ENCODE data around the gene COL18A1.

COL18A1 gene

GRCh38 chr21:45539796-45540600 is 135.0 kb downstream of the COL18A1 start:
- in situ Hi-C loops (cut with HindIII; ENCODE audit: low pct_ligation_motif_present, low sequenced_read_pairs), result no loop called here
- H3K4me3 ChIP-seq (ENCODE audit: low read depth, low read length), result no peak overlapping the region
- no peak for DNase-seq
- TF ChIP-seq CTCF (IDR thresholded peaks at IDR 0.05; ENCODE audit: low read depth, low read length, missing control alignments), result no peak
- no peaks in the 10 kb centered on the region for H3K36me3 ChIP-seq (replicated peaks)
- no peak overlapping the region for H3K27ac ChIP-seq
- H3K27me3 ChIP-seq (replicated peaks), result no peaks in the 10 kb centered on the region

DNA sequence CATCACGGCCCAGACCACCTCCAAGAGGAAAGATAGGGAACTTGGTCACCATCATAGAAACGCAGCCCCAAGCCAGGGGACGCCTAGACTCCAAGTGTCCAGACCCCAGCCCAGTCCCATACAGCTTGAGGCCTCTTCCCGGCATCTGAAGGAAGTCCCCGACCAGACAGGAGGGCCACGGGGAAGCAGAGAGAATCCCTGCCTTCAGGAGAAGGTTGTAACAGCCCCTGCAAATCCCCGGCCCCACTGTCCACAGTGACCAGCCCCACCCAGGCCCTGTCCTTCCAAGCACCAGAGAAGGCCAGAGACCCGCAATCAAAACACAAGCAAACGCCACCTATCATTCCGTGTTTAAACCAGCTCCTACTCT is 135.6 kb downstream of the COL18A1 start:
- Histone ChIP-seq H3K27ac (no peak overlapping the region), H3K36me3 (replicated peaks) (no peaks in the 10 kb centered on the region), H3K27me3 (replicated peaks) (no peaks in the 10 kb centered on the region), H3K4me3 (ENCODE audit: low read depth, low read length) (no peak overlapping the region)
- no peak for TF ChIP-seq CTCF (IDR thresholded peaks at IDR 0.05; ENCODE audit: low read depth, low read length, missing control alignments)
- no peak for DNase-seq
- in situ Hi-C loops (cut with HindIII; ENCODE audit: low pct_ligation_motif_present, low sequenced_read_pairs), result no loop called here

GRCh38 chr21:45541221-45542039 is 136.5 kb downstream of the COL18A1 start:
- peak overlapping the region; percentile 59 for H3K4me3 ChIP-seq (ENCODE audit: low read depth, low read length)
- H3K36me3 ChIP-seq (replicated peaks), result no peaks in the 10 kb centered on the region
- in situ Hi-C loops (cut with HindIII; ENCODE audit: low pct_ligation_motif_present, low sequenced_read_pairs), result no loop called here
- H3K27ac ChIP-seq, result no peak overlapping the region
- no peak for TF ChIP-seq CTCF (IDR thresholded peaks at IDR 0.05; ENCODE audit: low read depth, low read length, missing control alignments)
- no peak for DNase-seq
- H3K27me3 ChIP-seq (replicated peaks), result no peaks in the 10 kb centered on the region

DNA sequence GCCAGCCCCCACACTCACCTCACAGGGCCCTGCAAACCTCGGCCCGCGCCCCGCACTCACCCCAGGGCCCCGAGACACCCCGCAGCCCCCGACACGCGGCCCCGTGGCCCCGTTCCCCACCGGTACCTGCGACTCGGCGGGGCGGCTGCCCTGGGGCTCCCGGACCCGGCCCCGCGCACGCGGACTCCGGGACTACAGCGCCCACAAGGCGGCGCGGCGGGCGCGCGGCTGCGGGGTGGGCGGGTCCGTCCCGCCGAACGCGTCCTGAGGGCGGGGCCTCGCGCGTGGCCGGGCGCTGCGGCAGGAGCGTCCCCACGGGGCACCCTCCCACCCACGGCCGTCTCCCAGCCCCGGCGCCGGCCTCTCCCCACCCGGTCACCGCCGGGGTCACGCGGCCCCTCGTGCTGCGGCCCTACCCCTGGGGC is 137.3 kb downstream of the COL18A1 start, which contains the start of gene SLC19A1:
SLC19A1 (minus strand) TSS at position 199 of the 425 bp plus-strand sequence. CDS start 4,481 bp downstream, outside the sequence.
- no peaks in the 10 kb centered on the region for H3K36me3 ChIP-seq (replicated peaks)
- DNase-seq, result no peak
- H3K4me3 ChIP-seq (ENCODE audit: low read depth, low read length), result peak within 1 kb of the TSS; percentile 59
- H3K27me3 ChIP-seq (replicated peaks), result no peaks in the 10 kb centered on the region
- in situ Hi-C loops (cut with HindIII; ENCODE audit: low pct_ligation_motif_present, low sequenced_read_pairs), result no loop called here
- no peak within 1 kb of the TSS for H3K27ac ChIP-seq
- peak; percentile 23 for TF ChIP-seq CTCF (IDR thresholded peaks at IDR 0.05; ENCODE audit: low read depth, low read length, missing control alignments)

- no peaks in the 10 kb centered on the region for H3K36me3 ChIP-seq (replicated peaks)
- no peak for TF ChIP-seq CTCF (IDR thresholded peaks at IDR 0.05; ENCODE audit: low read depth, low read length, missing control alignments)
- H3K4me3 ChIP-seq (ENCODE audit: low read depth, low read length), result peak overlapping the region; percentile 37
- in situ Hi-C loops (cut with HindIII; ENCODE audit: low pct_ligation_motif_present, low sequenced_read_pairs), result no loop called here
- DNase-seq, result no peak
- no peaks in the 10 kb centered on the region for H3K27me3 ChIP-seq (replicated peaks)
- no peak overlapping the region for H3K27ac ChIP-seq
These were observed 137.9 kb downstream of the COL18A1 start for GRCh38 chr21:45542667-45543370.
